Stimulated activated CD8-positive, alpha-beta memory T cell treated with anti-CD3 and anti-CD28 coated beads, Interleukin-7, amount 100 ng/mL, for 48 hours (primary cell): ENCODE data around the gene ACP3.
"Not testable (repeated sequence)": the region's sequence is repeated elsewhere in the genome, so short reads cannot be mapped to it uniquely, and the experiment has no call there.

ENCODE experiments used
- DNase-seq, 2 donors: peaks; one replicate each; pipeline ENCODE4 v3.0.0-alpha.2; 2020; ENCODE audit warnings: low read depth in 1 of 2; ENCODE audit errors: extremely low read depth in 1 of 2

The ACP3 gene

GRCh38 chr3:132356568-132356967 is 39.4 kb downstream of the ACP3 start:
- no peak for DNase-seq

GRCh38 chr3:132360717-132361116 is 43.5 kb downstream of the ACP3 start:
- DNase-seq: no peak

- no peak for DNase-seq
Observed at GRCh38 chr3:132362329-132362728, 45.1 kb downstream of the ACP3 start.

- no peak for DNase-seq
Observed at GRCh38 chr3:132368515-132368914, 51.3 kb downstream of the ACP3 start.

- no peak for DNase-seq
Observed at GRCh38 chr3:132368962-132369361, 51.8 kb downstream of the ACP3 start.

- not testable (repeated sequence) for DNase-seq
Observed at GRCh38 chr3:132376945-132377354, 59.7 kb downstream of the ACP3 start.

GRCh38 chr3:132378048-132378762 is 61.0 kb downstream of the ACP3 start:
- DNase-seq: no peak

- no peak for DNase-seq
Observed at GRCh38 chr3:132378846-132379245, 61.6 kb downstream of the ACP3 start.

GRCh38 chr3:132380920-132381319 is 63.7 kb downstream of the ACP3 start:
- no peak for DNase-seq

GRCh38 chr3:132381348-132381944 is 64.2 kb downstream of the ACP3 start:
- DNase-seq: no peak

- DNase-seq: no peak
Observed at GRCh38 chr3:132382267-132382666, 65.1 kb downstream of the ACP3 start.

GRCh38 chr3:132382688-132383194 is 65.5 kb downstream of the ACP3 start:
- no peak for DNase-seq

- DNase-seq: no peak
Observed at GRCh38 chr3:132386259-132386658, 69.1 kb downstream of the ACP3 start.

GRCh38 chr3:132392675-132393074 is 75.5 kb downstream of the ACP3 start:
- not testable (repeated sequence) for DNase-seq

- DNase-seq: no peak
Observed at GRCh38 chr3:132394320-132394719, 77.1 kb downstream of the ACP3 start.

GRCh38 chr3:132395126-132395525 is 77.9 kb downstream of the ACP3 start:
- no peak for DNase-seq

- DNase-seq: no peak
Observed at GRCh38 chr3:132396255-132396654, 79.0 kb downstream of the ACP3 start.

- DNase-seq: not testable (repeated sequence)
Observed at GRCh38 chr3:132396776-132397175, 79.6 kb downstream of the ACP3 start.

- no peak for DNase-seq
Observed at GRCh38 chr3:132399054-132399929, 82.1 kb downstream of the ACP3 start.

- no peak for DNase-seq
Observed at GRCh38 chr3:132401255-132401654, 84.0 kb downstream of the ACP3 start.

- no peak for DNase-seq
Observed at GRCh38 chr3:132404276-132404675, 87.1 kb downstream of the ACP3 start.
